Neutrophil (primary cell): ENCODE measurements around the gene USP47.
A peak's percentile ranks its signal among the peaks of the same experiment; 100 is the strongest.

ENCODE experiments used
- H3K27ac ChIP-seq: fragments of 200-600 bp; sonication (generic); 2 replicates; pipeline ENCODE4 v1.5.1; 2016; ENCODE audit warnings: mild to moderate bottlenecking, moderate library complexity
- H3K27me3 ChIP-seq: fragments of 200-600 bp; sonication (generic); 2 replicates; pipeline ENCODE4 v1.6.0; 2016; ENCODE audit warnings: mild to moderate bottlenecking
- H3K36me3 ChIP-seq: fragments of 200-600 bp; sonication (generic); 2 replicates; pipeline ENCODE4 v1.5.1; 2017
- H3K4me1 ChIP-seq, 2 experiments: fragments of 200-600 bp in 1 of 2; sonication (generic) in 1 of 2; 1 replicate in 1 of 2; 2 replicates in 1 of 2; pipeline versions ENCODE4 v1.5.1 to v1.6.1; 2013 to 2016; ENCODE audit warnings: low read depth in 1 of 2, low read length in 1 of 2, mild to moderate bottlenecking in 1 of 2, moderate library complexity in 1 of 2; ENCODE audit not compliant: control insufficient read depth in 1 of 2, insufficient read depth in 1 of 2
- H3K4me3 ChIP-seq, 2 experiments: fragments of 200-600 bp in 1 of 2; sonication (generic) in 1 of 2; 1 replicate in 1 of 2; 2 replicates in 1 of 2; pipeline ENCODE4 v1.5.1; 2013 to 2016; ENCODE audit warnings: low read depth in 1 of 2, low read length in 1 of 2, mild to moderate bottlenecking in 1 of 2, moderate library complexity in 1 of 2
- H3K9me3 ChIP-seq: fragments of 200-600 bp; sonication (generic); 2 replicates; pipeline ENCODE4 v1.5.1; 2016
- TF ChIP-seq, protein P1 (sequence below): fragments of 200-600 bp; sonication (generic); IDR thresholded peaks from 2 replicates; pipeline ENCODE4 v1.5.1; 2016; ENCODE audit warnings: antibody characterized with exemption

The USP47 gene

DNA sequence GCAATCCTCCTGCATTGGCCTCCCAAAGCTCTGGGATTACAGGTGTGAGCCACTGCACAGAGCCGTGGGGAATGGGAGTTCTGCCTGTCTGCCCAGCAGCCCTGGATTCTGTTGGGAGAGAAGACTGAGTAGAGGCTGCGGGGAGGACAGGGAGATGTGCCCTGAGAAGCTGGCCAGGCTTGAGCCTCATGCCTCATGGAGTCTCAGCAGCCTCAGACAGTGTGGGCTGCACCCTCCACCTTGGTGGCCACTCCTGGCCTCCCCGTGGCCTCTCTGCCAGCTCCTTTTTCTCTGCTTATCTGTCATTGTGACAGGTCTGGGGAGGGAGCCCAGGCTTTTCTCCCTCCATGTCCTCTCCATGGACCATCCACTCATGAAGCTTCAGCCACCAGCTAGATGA, 123.4 kb downstream of the USP47 start:
- Histone ChIP-seq H3K27ac (no peak overlapping the region), H3K9me3 (no peaks in the 10 kb centered on the region), H3K4me3 (no peak overlapping the region), H3K4me1 (no peaks in the 10 kb centered on the region), H3K27me3 (peaks cover 36% of the 10 kb centered on the region), H3K36me3 (no peaks in the 10 kb centered on the region)
- TF ChIP-seq, protein P1, sequence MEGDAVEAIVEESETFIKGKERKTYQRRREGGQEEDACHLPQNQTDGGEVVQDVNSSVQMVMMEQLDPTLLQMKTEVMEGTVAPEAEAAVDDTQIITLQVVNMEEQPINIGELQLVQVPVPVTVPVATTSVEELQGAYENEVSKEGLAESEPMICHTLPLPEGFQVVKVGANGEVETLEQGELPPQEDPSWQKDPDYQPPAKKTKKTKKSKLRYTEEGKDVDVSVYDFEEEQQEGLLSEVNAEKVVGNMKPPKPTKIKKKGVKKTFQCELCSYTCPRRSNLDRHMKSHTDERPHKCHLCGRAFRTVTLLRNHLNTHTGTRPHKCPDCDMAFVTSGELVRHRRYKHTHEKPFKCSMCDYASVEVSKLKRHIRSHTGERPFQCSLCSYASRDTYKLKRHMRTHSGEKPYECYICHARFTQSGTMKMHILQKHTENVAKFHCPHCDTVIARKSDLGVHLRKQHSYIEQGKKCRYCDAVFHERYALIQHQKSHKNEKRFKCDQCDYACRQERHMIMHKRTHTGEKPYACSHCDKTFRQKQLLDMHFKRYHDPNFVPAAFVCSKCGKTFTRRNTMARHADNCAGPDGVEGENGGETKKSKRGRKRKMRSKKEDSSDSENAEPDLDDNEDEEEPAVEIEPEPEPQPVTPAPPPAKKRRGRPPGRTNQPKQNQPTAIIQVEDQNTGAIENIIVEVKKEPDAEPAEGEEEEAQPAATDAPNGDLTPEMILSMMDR = no peak

DNA sequence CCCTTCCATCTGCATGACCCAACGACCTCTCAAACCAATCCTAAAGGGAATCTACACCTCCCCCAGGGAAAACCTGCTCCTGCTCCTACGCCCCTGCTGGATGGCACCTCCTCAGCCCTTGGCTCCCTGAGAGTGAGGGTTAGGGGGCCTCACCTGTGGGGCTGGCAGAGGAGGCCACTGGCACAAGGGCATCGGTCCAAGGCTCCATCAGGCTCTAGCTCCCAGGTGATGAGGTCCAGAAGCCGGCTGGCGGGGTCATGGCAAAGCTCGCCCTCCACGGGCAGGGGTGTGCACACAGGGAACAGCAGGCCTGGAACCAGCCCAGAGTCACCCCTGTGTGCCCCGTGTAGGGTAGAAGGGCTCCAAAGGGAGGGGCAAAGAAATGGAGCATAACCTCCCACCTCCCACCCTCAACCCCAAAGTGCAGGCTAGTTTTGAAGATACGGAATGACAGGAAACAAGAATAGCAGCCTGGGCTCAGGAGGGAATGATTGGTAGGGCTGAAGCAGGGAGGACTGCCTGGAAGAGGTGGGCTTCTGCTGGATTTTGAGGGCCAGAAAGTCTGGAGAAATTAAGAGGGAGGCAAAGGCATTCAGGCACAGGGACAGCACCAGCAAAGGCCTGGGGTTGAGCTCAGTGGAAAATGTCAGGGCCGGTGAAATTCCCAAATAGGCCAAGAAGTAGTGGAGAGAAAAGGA, 124.0 kb downstream of the USP47 start:
- Histone ChIP-seq H3K4me3 (no peak overlapping the region), H3K27ac (no peak overlapping the region), H3K27me3 (peaks cover 36% of the 10 kb centered on the region), H3K4me1 (no peaks in the 10 kb centered on the region), H3K36me3 (no peaks in the 10 kb centered on the region), H3K9me3 (no peaks in the 10 kb centered on the region)
- TF ChIP-seq, protein P1 = no peak

DNA sequence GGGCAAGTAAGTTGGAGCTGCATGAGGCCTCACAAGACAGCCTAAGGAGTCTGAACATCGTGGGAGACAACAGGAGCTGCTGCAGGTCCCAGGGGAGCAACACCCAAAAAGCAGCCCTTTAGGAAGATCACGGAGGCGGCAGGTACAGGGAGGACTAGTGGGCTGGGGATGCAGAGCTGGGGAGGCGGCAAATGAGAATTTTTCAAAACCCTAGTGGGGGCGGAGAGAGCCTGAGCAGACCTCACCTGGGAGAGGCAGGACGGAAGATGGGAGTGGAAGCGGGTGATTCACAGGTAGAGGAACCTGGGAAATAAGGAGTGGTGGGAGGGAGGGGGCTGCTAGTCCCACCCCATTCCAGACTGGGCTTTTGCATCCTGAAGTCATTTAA, 124.6 kb downstream of the USP47 start:
- H3K27ac ChIP-seq = no peak overlapping the region
- H3K4me1 ChIP-seq = no peaks in the 10 kb centered on the region
- TF ChIP-seq, protein P1 = no peak
- H3K36me3 ChIP-seq = no peaks in the 10 kb centered on the region
- H3K9me3 ChIP-seq = no peaks in the 10 kb centered on the region
- no peak overlapping the region for H3K4me3 ChIP-seq
- H3K27me3 ChIP-seq = peaks cover 36% of the 10 kb centered on the region

DNA sequence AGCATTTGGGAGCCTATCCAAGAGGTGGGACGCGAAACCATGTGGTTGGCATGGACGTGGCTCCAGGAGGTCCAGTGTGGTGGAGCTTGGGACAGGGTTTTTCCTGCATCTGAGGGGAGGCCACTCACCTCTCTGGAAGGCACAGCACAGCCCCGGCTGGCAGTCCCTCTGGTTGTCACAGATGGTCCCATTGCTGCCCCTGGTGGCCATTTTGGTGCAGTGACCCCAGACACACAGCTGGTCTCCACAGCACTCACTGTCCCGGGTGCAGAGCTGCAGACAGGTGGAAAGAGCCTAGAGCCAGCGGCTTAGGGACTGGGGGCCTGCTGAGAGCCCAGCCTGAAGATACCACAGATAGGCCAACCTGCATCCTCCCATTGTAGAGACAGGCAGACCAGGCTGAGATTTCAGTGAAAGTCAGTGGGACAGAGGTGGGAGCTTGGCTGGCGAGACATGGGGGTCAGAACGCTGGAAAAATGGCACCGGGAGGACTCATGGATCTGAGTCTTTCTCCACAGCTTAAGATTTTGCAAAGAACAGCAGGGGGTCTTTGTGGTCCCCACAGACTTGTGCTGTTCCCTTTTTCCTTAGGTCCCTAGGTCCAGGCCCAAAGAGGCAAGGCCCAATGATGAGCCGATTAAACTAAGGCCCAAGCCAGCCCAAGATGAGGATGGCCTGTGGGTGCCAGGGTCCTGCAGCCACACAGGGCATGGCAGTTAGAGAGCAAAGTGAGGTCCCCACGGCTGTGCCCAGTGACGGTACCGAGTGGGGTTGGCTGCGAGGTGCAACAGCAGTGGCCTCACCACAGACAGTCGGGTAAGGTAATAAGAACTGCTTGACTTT, 125.3 kb downstream of the USP47 start:
- TF ChIP-seq, protein P1 = peak; percentile 29
- H3K4me3 ChIP-seq = no peak overlapping the region
- peaks cover 36% of the 10 kb centered on the region for H3K27me3 ChIP-seq
- H3K4me1 ChIP-seq = no peaks in the 10 kb centered on the region
- no peaks in the 10 kb centered on the region for H3K36me3 ChIP-seq
- H3K27ac ChIP-seq = no peak overlapping the region
- no peaks in the 10 kb centered on the region for H3K9me3 ChIP-seq

DNA sequence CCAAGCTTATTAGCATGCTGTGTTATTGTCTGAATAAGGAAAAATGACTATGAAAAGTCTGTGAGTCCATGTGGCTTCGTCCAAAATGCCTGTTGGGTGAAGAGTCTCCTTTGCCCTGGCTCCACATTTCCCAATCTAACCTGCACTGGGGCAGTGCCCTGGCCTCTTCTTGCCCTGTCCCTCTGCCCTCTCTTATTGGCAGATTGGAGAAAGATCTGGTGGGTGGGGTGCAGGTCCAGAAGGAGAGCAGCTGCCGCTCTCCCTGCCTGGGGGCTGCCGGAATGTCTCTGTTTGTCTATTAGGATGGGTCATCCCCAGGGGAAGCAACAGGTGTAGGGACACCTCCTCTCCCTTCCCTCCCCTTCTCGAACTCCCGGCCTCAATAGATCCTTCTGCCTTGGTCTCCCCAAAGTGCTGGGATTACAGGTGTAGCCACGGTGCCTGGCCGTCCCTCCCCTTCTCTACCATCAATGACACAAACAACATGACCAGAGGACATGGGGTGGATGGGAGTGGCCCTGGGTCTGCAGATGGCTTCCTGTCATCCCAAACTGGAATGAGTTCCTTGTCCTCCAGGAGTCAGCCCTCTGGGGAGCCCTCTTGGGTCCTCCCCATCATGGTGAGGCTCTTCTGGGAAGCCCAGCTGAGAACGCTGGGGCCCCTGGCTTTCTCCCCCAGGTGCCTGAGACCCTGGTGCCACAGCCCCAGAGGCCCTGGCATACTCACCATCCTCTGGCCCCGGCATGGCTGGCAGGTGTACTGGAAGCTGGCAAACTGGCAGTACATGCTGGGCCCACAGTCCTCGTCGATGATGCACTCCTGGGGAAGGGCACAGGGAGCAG, 126.1 kb downstream of the USP47 start:
- no peaks in the 10 kb centered on the region for H3K4me1 ChIP-seq
- no peaks in the 10 kb centered on the region for H3K36me3 ChIP-seq
- H3K4me3 ChIP-seq = no peak overlapping the region
- H3K27ac ChIP-seq = no peak overlapping the region
- H3K9me3 ChIP-seq = no peaks in the 10 kb centered on the region
- TF ChIP-seq, protein P1 = no peak
- peaks cover 28% of the 10 kb centered on the region for H3K27me3 ChIP-seq
